ENCODE measurements around the gene ETV7. TPM values are rescaled to one million over a fixed set of nuclear protein-coding genes. Genes with fewer than 3 reads are reported as not detected.
A peak's percentile ranks its signal among the peaks of the same experiment; 100 is the strongest.

Gene ETV7
- total RNA-seq, 2 experiments from 2014 or later, result 0.33 to 0.73 TPM

DNA sequence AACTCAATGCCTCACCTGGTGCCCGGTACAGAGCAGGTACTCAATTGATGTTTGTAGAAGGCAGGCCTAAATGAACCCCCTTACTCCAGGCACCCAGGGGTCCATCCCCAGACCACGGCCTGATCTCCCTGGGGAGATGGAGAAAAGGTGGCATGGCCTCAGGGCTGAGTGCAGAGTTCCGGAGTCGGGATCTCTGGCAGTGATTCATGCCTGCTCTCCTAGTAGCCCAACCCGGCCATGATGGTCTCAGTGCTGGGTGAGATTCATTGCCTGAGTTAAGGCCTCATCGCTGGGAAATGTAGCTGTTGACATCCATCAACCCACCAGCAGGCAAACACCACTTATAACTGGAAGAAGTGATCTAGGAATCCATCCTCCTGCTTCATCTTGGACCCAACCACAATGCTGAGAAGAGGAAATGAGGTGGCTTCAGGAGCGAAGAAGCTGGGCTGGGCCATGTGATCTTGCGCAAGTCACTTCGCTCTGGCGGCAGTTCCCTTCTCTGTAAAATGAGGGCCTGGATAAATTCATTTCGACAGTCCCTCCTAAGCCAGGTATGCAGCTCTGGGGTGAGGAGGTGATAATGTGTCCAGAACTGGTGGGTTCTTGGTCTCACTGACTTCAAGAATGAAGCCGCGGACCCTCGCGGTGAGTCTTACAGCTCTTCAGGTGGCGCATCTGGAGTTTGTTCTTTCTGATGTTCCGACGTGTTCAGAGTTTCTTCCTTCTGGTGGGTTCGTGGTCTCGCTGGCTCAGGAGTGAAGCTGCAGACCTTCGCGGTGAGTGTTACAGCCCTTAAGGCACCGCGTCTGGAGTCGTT, 24.7 kb downstream of the ETV7 start:
- intact Hi-C loops (cut with DNase I, micrococcal nuclease), result no loop called here
- Mint-ChIP-seq H3K36me3 (ENCODE audit: low read depth) (no peaks in the 10 kb centered on the region), H3K4me3 (no peak overlapping the region), H3K9me3 (no peaks in the 10 kb centered on the region), H3K27ac (no peak overlapping the region), H3K27me3 (no peaks in the 10 kb centered on the region), H3K4me1 (ENCODE audit: low read depth) (no peaks in the 10 kb centered on the region)
- ChIA-PET POLR2A (interaction anchor here (0.7 kb wide), 1 partner anchor 995 kb away, joined by 5 read pairs; no protein-coding TSS in a partner anchor), CTCF (no interaction called here)
- Histone ChIP-seq H3K36me3 (ENCODE audit: insufficient read depth, low read length) (peaks cover 5% of the 10 kb centered on the region), H3K4me3 (ENCODE audit: low read length) (no peak overlapping the region), H3K9me3 (ENCODE audit: control insufficient read depth in 1 of 2, insufficient read depth in 1 of 2, low read length in 2 of 2) (no peaks in the 10 kb centered on the region), H3K27me3 (ENCODE audit: control insufficient read depth in 1 of 2, insufficient read depth in 2 of 2, low read length in 2 of 2) (no peaks in the 10 kb centered on the region), H3K27ac (ENCODE audit: low read depth in 1 of 2, low read length in 2 of 2) (no peak overlapping the region), H3K4me1 (ENCODE audit: insufficient read depth, low read length) (peaks cover 7% of the 10 kb centered on the region)
- TF ChIP-seq, protein P1, sequence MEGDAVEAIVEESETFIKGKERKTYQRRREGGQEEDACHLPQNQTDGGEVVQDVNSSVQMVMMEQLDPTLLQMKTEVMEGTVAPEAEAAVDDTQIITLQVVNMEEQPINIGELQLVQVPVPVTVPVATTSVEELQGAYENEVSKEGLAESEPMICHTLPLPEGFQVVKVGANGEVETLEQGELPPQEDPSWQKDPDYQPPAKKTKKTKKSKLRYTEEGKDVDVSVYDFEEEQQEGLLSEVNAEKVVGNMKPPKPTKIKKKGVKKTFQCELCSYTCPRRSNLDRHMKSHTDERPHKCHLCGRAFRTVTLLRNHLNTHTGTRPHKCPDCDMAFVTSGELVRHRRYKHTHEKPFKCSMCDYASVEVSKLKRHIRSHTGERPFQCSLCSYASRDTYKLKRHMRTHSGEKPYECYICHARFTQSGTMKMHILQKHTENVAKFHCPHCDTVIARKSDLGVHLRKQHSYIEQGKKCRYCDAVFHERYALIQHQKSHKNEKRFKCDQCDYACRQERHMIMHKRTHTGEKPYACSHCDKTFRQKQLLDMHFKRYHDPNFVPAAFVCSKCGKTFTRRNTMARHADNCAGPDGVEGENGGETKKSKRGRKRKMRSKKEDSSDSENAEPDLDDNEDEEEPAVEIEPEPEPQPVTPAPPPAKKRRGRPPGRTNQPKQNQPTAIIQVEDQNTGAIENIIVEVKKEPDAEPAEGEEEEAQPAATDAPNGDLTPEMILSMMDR (IDR thresholded peaks at IDR 0.05), result no peak
- ATAC-seq (ENCODE audit: poor library complexity), result no peak
- peak in 2 of 14 experiments; percentile 36 to 39 for DNase-seq

DNA sequence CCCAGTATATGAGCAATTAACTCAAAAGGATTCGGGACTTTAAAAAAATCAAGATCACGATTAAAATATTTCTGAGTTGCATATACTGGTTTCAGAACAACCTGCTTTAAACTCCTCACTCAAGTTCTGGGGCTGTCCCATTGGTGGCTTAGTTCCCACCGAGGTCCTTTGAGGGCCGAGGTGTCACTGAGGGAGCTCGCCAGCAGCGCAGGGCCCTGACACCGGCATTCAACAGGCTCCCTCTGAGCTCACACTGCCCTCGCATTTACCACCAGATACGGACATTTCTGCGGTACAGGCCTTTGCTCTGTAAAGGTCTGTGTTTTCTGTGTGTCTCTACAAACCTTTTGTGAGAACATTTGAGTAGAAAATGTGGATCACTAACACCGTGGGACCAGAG, 26.4 kb downstream of the ETV7 start:
- Histone ChIP-seq H3K4me1 (ENCODE audit: insufficient read depth, low read length) (peaks cover 7% of the 10 kb centered on the region), H3K9me3 (ENCODE audit: control insufficient read depth in 1 of 2, insufficient read depth in 1 of 2, low read length in 2 of 2) (no peaks in the 10 kb centered on the region), H3K4me3 (ENCODE audit: low read length) (no peak overlapping the region), H3K27me3 (ENCODE audit: control insufficient read depth in 1 of 2, insufficient read depth in 2 of 2, low read length in 2 of 2) (no peaks in the 10 kb centered on the region), H3K27ac (ENCODE audit: low read depth in 1 of 2, low read length in 2 of 2) (no peak overlapping the region), H3K36me3 (ENCODE audit: insufficient read depth, low read length) (no peaks in the 10 kb centered on the region)
- no peaks in the 10 kb centered on the region for H3K9me3 Mint-ChIP-seq
- no peak for DNase-seq
- ChIA-PET CTCF (interaction anchor here (1.0 kb wide), 1 partner anchor 59 kb away, joined by 3 read pairs; no protein-coding TSS in a partner anchor), POLR2A (no interaction called here)
- no peak overlapping the region for H3K4me3 Mint-ChIP-seq
- no peaks in the 10 kb centered on the region for H3K27me3 Mint-ChIP-seq
- no peaks in the 10 kb centered on the region for H3K4me1 Mint-ChIP-seq (ENCODE audit: low read depth)
- H3K36me3 Mint-ChIP-seq (ENCODE audit: low read depth), result no peaks in the 10 kb centered on the region
- intact Hi-C loops (cut with DNase I, micrococcal nuclease), result loop anchor here (1.0 to 2.0 kb wide), 2 partner anchors 238 to 334 kb away; partner anchors contain the start of gene MAPK14 (in 1 of the 2)
- H3K27ac Mint-ChIP-seq, result no peak overlapping the region
- no peak for ATAC-seq (ENCODE audit: poor library complexity)
- TF ChIP-seq, protein P1 (IDR thresholded peaks at IDR 0.05), result no peak

DNA sequence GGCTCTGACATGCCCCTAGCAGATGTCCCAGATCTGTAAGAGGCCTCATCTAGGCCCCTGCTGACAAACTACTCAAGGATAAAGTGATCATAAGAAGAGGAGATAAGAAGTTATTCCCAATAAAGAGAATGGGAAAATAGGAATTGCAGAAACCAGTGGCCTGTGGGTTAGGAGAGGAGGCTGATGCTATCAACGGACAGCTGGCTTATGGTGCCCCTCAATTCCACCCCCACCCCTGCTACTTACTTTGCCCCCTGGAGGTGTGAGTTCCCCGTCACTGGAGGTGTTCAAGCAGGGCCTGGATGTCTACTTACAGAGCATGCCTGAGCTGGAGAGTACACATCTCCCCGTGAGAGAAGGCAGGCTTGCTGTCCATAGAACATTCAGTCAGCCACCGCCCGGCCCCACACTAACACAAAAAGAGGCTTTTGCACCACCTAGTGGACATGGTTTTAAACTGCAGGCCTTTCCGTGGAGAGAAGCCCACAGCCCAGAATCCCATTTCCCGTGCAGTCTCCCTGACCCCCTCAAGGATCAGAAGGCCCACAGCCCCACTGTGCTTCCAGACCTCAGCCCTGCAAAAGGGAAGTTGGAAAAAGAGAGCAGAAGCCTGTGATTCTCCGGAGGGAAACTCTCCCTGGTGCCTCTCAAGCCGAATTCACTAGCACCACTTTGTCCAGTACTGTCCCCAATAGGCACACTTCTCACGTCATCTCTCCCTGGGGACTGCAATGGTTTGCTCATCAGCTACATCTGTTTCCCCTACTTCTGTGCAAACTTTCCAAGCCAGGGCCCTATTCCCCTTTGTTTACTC, 27.0 kb downstream of the ETV7 start:
- H3K36me3 ChIP-seq (ENCODE audit: insufficient read depth, low read length), result no peaks in the 10 kb centered on the region
- H3K27ac ChIP-seq (ENCODE audit: low read depth in 1 of 2, low read length in 2 of 2), result no peak overlapping the region
- DNase-seq, result peak; percentile 52 to 85 (median 58)
- TF ChIP-seq, protein P1 (IDR thresholded peaks at IDR 0.05), result peak; percentile 75
- Mint-ChIP-seq H3K27me3 (no peaks in the 10 kb centered on the region), H3K9me3 (no peaks in the 10 kb centered on the region), H3K4me1 (ENCODE audit: low read depth) (no peaks in the 10 kb centered on the region), H3K36me3 (ENCODE audit: low read depth) (no peaks in the 10 kb centered on the region), H3K4me3 (no peak overlapping the region), H3K27ac (no peak overlapping the region)
- ChIA-PET CTCF (interaction anchor here (0.7 to 1.3 kb wide), 3 partner anchors 20 to 332 kb away, joined by 3 to 10 read pairs (median 4); no protein-coding TSS in a partner anchor), POLR2A (interaction anchor here (0.6 kb wide), 1 partner anchor 23 kb away, joined by 4 read pairs; no protein-coding TSS in a partner anchor)
- intact Hi-C loops (cut with DNase I, micrococcal nuclease), result loop anchor here (1.0 to 2.0 kb wide), 4 partner anchors 58 to 333 kb away; partner anchors contain the start of gene MAPK14 (in 2 of the 2)
- H3K4me1 ChIP-seq (ENCODE audit: insufficient read depth, low read length), result peaks cover 7% of the 10 kb centered on the region
- no peaks in the 10 kb centered on the region for H3K27me3 ChIP-seq (ENCODE audit: control insufficient read depth in 1 of 2, insufficient read depth in 2 of 2, low read length in 2 of 2)
- no peaks in the 10 kb centered on the region for H3K9me3 ChIP-seq (ENCODE audit: control insufficient read depth in 1 of 2, insufficient read depth in 1 of 2, low read length in 2 of 2)
- no peak overlapping the region for H3K4me3 ChIP-seq (ENCODE audit: low read length)
- ATAC-seq (ENCODE audit: poor library complexity), result peak; percentile 98
